ENCODE data around the gene SURF2.

SURF2 gene

DNA sequence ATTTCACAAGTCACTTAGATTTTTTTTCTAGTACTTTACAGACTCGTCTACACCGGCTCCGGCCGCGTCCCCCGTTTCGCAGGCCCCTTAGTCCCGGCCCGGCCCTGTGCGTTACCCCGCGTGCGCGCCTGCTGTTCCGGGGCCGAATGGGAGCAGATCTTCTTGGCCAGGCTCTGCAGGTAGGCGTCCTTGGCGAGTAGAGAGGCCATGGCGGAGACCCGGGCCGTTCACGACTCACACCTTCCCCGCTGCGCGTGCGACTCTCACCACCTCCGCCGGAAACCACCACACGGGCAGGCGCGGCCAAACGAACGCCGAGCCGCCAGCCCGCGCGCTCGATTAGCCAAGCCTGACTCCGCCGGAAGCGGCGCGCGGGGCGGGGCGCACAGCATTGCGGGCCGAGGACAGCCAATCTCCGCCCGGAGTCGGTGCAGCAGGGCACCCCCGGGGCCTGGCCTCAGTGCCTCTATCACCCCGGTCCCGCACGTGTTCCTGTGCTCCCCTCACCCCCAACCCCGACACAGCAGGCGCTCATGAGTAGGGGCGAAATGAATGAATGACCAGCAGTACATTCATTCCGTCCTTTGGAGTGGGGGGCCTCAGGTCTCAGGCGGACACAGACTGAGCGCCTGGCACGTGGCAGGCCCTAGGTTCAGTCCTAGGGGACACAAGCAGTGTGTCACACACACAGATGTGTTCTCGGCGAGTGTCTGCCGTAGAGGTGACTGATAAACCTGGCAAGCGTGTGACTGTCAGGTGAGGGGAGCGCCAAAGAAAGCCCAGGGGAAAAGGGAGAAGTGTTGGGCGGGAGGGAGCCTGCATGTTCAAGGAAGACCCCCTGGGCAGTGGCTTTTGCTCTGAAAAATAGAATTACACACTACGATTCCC lies 20.2 kb upstream of the SURF2 start, which contains the start of gene SURF6:
SURF6 (minus strand) TSS at position 265 of the 888 bp plus-strand sequence; CDS start at position 209, 56 bp downstream.
- DNase-seq (ENCODE audit: low spot score), result peak; percentile 87

- DNase-seq (ENCODE audit: low spot score), result no peak
Observed at GRCh38 chr9:133339641-133340040, 16.7 kb upstream of the SURF2 start.

DNA sequence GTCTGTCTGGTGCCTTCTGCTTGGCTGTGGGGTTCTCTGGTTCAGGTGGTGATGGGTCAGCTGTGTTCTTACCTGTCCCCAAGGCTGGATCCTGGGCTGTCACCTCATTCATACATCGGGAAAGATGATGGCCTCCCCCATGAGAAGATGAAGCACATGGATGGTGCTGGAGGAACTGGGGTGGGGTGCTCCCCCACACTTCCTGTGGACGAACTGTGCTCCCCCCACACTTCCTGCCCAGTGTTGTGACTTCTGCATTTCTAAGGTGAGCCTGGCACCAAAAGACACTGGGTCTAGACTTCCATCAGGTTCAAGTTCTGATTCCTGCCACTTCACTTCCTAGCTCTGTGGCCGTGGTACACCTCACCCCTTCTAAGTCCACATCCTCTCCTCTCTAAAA lies 16.1 kb upstream of the SURF2 start:
- no peak for DNase-seq (ENCODE audit: low spot score)

GRCh38 chr9:133340916-133341315 lies 15.4 kb upstream of the SURF2 start:
- no peak for DNase-seq (ENCODE audit: low spot score)

DNA sequence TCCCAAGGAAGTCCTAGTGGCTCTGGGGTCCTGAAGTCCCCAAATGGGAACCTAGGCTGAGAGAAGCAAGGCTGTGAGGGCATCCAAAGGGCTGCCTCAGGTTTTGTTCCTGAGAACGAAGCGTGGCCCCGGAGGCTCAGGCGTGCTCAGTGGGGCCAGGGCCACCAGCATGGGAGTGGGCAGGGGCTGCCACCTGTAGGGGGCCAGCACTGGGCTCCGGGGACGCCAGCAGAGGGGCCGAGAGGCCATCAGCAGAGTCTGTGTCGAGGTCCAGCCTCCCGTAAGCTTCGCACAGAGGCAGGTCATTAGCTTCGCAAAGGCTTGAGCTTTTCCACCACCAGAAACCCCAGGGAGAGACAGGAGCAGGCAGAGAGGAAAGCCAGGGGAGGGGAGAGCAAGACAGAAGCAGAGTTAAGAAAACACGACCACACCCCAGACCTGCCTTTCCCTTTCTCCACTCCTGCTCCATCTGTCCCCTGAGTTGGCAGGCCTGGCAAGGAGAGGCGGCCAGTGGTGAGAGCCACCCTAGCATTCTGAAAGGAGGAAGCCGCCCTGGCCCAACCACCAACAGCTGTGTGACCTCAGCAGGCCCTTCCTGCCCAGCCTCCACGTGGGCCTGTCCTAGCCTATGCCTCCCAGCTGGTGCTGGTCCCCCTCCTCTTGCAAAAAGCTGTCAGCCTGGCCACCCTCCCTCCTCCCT lies 14.8 kb upstream of the SURF2 start:
- no peak for DNase-seq (ENCODE audit: low spot score)

DNA sequence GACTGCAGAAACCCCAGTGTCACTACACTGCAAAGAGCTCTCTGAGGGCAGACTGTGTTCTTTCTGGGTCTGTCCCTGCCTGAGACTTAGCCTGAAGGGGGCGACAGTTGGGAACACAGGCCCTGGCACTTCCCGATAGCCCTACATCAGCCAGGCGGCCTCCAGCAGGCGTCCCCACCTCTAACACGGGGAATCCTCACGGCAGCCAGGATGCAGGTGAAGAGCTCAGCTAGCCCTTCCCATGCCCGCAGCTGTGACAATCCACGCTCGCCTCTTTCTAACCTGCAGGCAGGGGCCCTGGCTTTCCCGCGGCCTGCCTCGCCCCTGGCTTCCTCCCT lies 14.3 kb upstream of the SURF2 start:
- no peak for DNase-seq (ENCODE audit: low spot score)

DNA sequence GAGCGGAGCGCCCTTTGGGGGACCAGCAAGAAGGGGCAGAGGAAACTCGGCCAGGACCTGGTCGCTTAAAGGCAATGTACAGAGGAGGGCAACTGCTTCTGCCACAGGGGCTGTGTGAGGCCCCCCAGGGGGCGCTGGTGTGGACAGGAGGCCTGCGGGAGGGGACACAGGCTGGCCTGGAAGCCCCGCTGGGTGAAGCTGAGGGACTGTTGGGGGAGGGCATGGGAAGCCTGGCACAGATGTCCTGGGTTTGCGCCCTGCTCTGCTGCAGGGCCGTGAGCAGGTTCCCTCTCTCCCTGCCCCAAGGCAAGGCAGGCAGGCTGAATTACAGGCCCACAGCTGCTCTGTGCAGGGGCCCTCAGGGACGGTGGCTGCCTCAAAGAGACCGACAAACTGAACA lies 13.8 kb upstream of the SURF2 start:
- no peak for DNase-seq (ENCODE audit: low spot score)

GRCh38 chr9:133344071-133344470 lies 12.3 kb upstream of the SURF2 start:
- DNase-seq (ENCODE audit: low spot score), result no peak

- DNase-seq (ENCODE audit: low spot score), result no peak
Observed at GRCh38 chr9:133344979-133345378, 11.4 kb upstream of the SURF2 start.

- DNase-seq (ENCODE audit: low spot score), result no peak
Observed at GRCh38 chr9:133345596-133345995, 10.8 kb upstream of the SURF2 start.

DNA sequence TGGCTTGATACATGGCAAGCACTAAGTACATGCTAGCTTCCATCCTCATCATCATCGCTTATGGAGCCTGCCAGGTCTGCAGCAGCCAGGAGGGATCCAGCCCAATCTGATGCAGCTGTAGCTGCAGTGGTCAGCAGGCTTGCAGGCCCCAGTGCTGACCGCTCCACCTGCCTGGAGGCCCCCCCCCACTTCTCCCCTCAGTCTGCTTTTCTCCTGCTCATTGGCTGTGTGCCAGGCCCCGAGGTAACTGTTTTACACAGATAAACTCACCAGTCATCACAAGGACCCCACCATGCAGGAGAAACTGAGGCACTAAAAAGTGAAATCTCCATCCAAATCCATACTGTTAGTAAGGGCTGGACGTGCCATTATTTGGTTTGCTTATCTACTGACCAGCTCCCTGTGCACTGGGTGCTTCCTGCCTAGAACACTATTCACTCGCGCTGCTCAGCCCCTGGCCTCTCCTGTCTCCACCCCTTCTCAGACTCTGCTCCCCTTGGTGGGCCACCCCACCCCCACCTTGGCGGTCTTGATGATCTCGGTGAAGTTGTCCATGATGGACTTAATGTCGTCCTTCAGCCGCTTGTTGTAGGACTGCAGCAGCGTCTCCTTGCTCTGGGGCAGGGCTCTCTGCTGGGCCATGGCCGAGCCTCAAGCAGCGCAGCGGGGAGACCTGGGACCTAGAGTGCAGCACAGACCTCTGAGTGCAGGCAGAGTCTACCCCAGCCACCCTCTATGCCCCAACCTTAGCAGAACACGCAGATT lies 10.1 kb upstream of the SURF2 start:
- no peak for DNase-seq (ENCODE audit: low spot score)

DNA sequence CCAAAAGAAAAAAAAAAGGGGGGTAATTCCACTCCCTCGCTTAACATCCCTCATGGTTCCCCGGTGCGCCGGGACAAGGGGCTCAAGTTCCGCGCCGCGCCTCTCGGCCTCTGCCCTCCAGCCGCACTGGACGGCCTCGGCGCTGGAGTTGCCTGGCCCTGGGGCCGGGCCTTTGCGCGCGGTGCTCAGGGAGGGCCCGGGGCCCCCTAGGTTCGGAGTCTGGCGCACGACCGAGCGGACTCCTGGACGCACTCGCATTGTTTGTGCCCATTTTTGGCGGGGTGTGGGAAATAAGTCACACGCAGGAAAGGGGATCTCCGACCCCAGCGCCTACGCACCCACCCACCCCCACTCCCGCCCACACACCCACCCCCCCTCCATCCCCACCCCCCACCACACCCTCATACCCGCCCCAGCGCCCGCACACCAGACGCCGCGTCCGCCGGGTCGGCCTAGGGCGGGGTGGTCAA lies 8.8 kb upstream of the SURF2 start:
- no peak for DNase-seq (ENCODE audit: low spot score)

DNA sequence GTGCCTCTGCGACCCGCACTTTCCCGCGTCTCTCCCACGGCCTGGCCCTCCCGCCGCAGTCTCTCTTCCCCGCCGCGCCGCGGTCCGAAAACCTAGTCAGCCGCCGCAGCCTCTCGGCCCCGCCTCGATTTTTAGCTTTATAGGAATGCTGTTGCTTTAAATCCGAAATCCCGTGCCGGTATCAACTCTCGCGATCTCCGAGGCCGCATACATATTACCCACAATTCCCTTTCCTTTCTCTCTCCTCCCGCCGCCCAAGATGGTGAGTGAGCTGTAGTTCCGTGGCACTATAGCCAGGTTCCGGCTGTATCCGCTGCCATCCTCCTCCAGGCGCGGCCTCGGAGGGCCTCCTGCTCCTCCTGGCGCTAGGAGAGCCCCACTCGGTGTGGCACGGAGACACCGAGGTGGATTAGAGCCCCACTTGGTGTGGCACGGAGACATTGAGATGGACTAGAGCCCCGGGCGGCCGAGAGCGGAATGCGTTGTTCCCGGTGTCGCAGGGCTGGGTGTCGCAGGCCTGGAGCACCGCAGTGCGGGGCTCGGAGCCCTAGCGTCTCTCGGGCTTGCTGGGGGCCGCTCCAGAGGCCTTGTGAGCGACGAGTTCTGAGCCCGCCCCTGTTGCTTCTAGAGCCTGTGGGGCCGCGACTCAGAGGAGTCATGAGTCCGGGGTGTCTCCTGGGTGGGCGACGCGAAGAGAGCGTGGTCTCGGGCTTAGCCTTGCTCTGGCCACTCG lies 8.2 kb upstream of the SURF2 start, which contains the start of the genes MED22 and RPL7A:
MED22 (minus strand) TSS at position 147 of the 733 bp plus-strand sequence. CDS start 1,469 bp downstream, outside the sequence.
RPL7A (plus strand) TSS at position 234 of the 733 bp plus-strand sequence; CDS start at position 260, 26 bp downstream.
- DNase-seq (ENCODE audit: low spot score), result peak; percentile 98

- DNase-seq (ENCODE audit: low spot score), result no peak
Observed at GRCh38 chr9:133348718-133349573, 7.4 kb upstream of the SURF2 start.

GRCh38 chr9:133349965-133350616 lies 6.3 kb upstream of the SURF2 start:
- DNase-seq (ENCODE audit: low spot score), result no peak

GRCh38 chr9:133351526-133351907 lies 4.8 kb upstream of the SURF2 start:
- DNase-seq (ENCODE audit: low spot score), result no peak

GRCh38 chr9:133351908-133352634 lies 4.3 kb upstream of the SURF2 start:
- peak; percentile 64 for DNase-seq (ENCODE audit: low spot score)

GRCh38 chr9:133352635-133353340 lies 3.6 kb upstream of the SURF2 start:
- DNase-seq (ENCODE audit: low spot score), result no peak

Measured in SK-N-DZ (cell line).